Measurements from ENCODE around the gene LRRC70. TPM values are rescaled to one million over a fixed set of nuclear protein-coding genes. Genes with fewer than 3 reads are reported as not detected.

The LRRC70 gene
- total and polyA plus RNA-seq, 2 of the 8 experiments (the other 6 are each of a cell fraction or from before 2014, with no cell fraction given) = 0.62 to 0.67 TPM

DNA sequence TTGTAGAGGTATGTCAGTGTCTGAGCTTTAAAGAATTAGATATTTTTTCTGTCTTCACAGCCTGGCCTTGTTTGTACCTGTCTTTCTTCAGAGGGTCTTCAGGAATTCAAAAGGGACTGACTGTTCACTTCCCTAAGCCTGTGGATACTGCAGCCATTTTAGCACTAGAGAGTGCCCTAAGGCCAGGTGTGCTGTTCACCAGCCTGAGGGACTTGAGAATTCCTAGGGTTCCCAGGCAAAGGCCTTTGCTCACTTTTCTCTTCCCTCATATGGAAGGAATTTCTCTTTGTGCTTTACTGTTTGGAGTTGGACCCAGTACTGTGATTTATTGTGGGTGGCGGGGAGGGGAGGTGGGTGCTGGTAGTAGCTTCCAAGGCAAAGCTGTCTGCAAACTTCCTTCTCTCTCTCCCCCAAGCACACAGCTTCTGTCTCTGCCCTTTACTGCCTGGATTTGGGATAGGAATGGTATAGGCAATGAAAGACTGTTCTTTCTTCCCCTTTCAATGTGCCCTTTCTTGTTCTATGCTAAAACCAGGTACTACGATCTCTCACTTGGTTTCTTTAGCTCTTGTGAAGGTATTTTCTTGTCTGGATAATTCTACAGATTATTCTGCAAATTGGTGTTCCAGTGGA lies 9.7 kb upstream of the LRRC70 start (continued):
- TF ChIP-seq BCL11A (IDR thresholded peaks at IDR 0.05; ENCODE audit: low read depth in 2 of 2, low read length in 2 of 2) (no peak), ATF3 (IDR thresholded peaks at IDR 0.05; ENCODE audit: insufficient read depth, low read depth, low read length) (no peak), TCF12 (IDR thresholded peaks at IDR 0.05; ENCODE audit: low read depth, low read length) (peak; percentile 77), RAD21 (IDR thresholded peaks at IDR 0.05 in 1 of 2, conservative IDR thresholded peaks at IDR 0.05 in 1 of 2; ENCODE audit: low read depth in 2 of 2, low read length in 2 of 2) (peak; percentile 36 to 54; a peak in 3 of 4 replicates), KDM4A (IDR thresholded peaks at IDR 0.05; ENCODE audit: low read depth, low read length, severe bottlenecking) (no peak)
- TF ChIP-seq, protein P1, sequence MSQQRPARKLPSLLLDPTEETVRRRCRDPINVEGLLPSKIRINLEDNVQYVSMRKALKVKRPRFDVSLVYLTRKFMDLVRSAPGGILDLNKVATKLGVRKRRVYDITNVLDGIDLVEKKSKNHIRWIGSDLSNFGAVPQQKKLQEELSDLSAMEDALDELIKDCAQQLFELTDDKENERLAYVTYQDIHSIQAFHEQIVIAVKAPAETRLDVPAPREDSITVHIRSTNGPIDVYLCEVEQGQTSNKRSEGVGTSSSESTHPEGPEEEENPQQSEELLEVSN (IDR thresholded peaks at IDR 0.05) = no peak
- TF ChIP-seq, protein P2, sequence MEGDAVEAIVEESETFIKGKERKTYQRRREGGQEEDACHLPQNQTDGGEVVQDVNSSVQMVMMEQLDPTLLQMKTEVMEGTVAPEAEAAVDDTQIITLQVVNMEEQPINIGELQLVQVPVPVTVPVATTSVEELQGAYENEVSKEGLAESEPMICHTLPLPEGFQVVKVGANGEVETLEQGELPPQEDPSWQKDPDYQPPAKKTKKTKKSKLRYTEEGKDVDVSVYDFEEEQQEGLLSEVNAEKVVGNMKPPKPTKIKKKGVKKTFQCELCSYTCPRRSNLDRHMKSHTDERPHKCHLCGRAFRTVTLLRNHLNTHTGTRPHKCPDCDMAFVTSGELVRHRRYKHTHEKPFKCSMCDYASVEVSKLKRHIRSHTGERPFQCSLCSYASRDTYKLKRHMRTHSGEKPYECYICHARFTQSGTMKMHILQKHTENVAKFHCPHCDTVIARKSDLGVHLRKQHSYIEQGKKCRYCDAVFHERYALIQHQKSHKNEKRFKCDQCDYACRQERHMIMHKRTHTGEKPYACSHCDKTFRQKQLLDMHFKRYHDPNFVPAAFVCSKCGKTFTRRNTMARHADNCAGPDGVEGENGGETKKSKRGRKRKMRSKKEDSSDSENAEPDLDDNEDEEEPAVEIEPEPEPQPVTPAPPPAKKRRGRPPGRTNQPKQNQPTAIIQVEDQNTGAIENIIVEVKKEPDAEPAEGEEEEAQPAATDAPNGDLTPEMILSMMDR (IDR thresholded peaks at IDR 0.05; ENCODE audit: control extremely low read depth in 1 of 3, insufficient read depth in 1 of 3, low read depth in 1 of 3, low read length in 3 of 3) = 0 out of 4 replicates have a peak, but pooled peaks of 1 of the 3 experiments have one; percentile 14
